ENCODE results near the gene BMPR2.
"Not testable (repeated sequence)": the region's sequence is repeated elsewhere in the genome, so short reads cannot be mapped to it uniquely, and the experiment has no call there.

Gene BMPR2

GRCh38 chr2:202375609-202376408 lies at the start of gene BMPR2:
Gene BMPR2 (plus strand): TSS chr2:202376327. CDS start chr2:202377475, 1,148 bp downstream.
- peak; percentile 86 for DNase-seq

- no peak for DNase-seq
Measured at GRCh38 chr2:202327858-202328257, 48.3 kb upstream of the BMPR2 start.

- DNase-seq = no peak
Measured at GRCh38 chr2:202335791-202336467, 40.2 kb upstream of the BMPR2 start.

- DNase-seq = no peak
Measured at GRCh38 chr2:202337151-202337550, 39.0 kb upstream of the BMPR2 start.

- no peak for DNase-seq
Measured at GRCh38 chr2:202337706-202338346, 38.3 kb upstream of the BMPR2 start.

- DNase-seq = no peak
Measured at GRCh38 chr2:202339071-202339870, 36.9 kb upstream of the BMPR2 start.

- DNase-seq = no peak
Measured at GRCh38 chr2:202344178-202344577, 31.9 kb upstream of the BMPR2 start.

GRCh38 chr2:202346180-202346579 lies 29.9 kb upstream of the BMPR2 start:
- no peak for DNase-seq

- no peak for DNase-seq
Measured at GRCh38 chr2:202353430-202353829, 22.7 kb upstream of the BMPR2 start.

GRCh38 chr2:202355993-202356505 lies 20.1 kb upstream of the BMPR2 start:
- DNase-seq = no peak

GRCh38 chr2:202358924-202359323 lies 17.2 kb upstream of the BMPR2 start:
- DNase-seq = not testable (repeated sequence)

GRCh38 chr2:202360646-202361045 lies 15.5 kb upstream of the BMPR2 start:
- DNase-seq = no peak

- DNase-seq = no peak
Measured at GRCh38 chr2:202361108-202361507, 15.0 kb upstream of the BMPR2 start.

- DNase-seq = no peak
Measured at GRCh38 chr2:202373490-202373889, 2.6 kb upstream of the BMPR2 start.

GRCh38 chr2:202374383-202374782 lies 1.7 kb upstream of the BMPR2 start:
- not testable (repeated sequence) for DNase-seq

- DNase-seq = peak; percentile 48
Measured at GRCh38 chr2:202375033-202375608, 1.0 kb upstream of the BMPR2 start.

- no peak for DNase-seq
Measured at GRCh38 chr2:202376460-202377206, 506 bp downstream of the BMPR2 start.

- DNase-seq = no peak
Measured at GRCh38 chr2:202377207-202377761, 1.2 kb downstream of the BMPR2 start.

- no peak for DNase-seq
Measured at GRCh38 chr2:202378001-202378400, 1.9 kb downstream of the BMPR2 start.

GRCh38 chr2:202378662-202379358 lies 2.7 kb downstream of the BMPR2 start:
- no peak for DNase-seq

GRCh38 chr2:202382684-202383083 lies 6.6 kb downstream of the BMPR2 start:
- no peak for DNase-seq

Measured in NCI-H2171 (cell line).